Activated T-cell treated with anti-CD3 and anti-CD28 coated beads, Interleukin-2, amount 50 U/mL, for 72 hours (primary cell): ENCODE data around the gene C15orf61. TPM values are rescaled to one million over a fixed set of nuclear protein-coding genes. Genes with fewer than 3 reads are reported as not detected.

ENCODE experiments used
- ATAC-seq, 2 donors: fragments of 150-1000 bp; cut with Tn5 transposase; replicated peaks in 1 of 2; 2 replicates each; pipeline ENCODE4 v1.10.0; 2021; ENCODE audit warnings: moderate library complexity in 2 of 2, mild to moderate bottlenecking in 1 of 2
- DNase-seq, 2 donors: peaks; one replicate each; pipeline ENCODE4 v3.0.0; 2021 to 2022; ENCODE audit warnings: mixed read lengths in 1 of 2
- H3K27ac Mint-ChIP-seq: one replicate; pipeline ENCODE4 v1.8.0; 2022; ENCODE audit warnings: mild to moderate bottlenecking, moderate library complexity, mixed read lengths
- H3K27me3 Mint-ChIP-seq: one replicate; pipeline ENCODE4 v1.8.0; 2022; ENCODE audit warnings: low read depth, mixed read lengths
- H3K36me3 Mint-ChIP-seq, 2 donors: one replicate each; pipeline ENCODE4 v1.8.0; 2022; ENCODE audit warnings: mixed read lengths in 2 of 2, mild to moderate bottlenecking in 1 of 2; ENCODE audit not compliant: insufficient read depth in 2 of 2
- H3K4me1 Mint-ChIP-seq: one replicate; pipeline ENCODE4 v1.8.0; 2022; ENCODE audit warnings: low read depth, mixed read lengths
- H3K4me3 Mint-ChIP-seq, 2 donors: one replicate each; pipeline ENCODE4 v1.8.0; 2022; ENCODE audit warnings: mild to moderate bottlenecking in 2 of 2, mixed read lengths in 2 of 2, moderate library complexity in 2 of 2
- H3K9me3 Mint-ChIP-seq, 2 donors: one replicate each; pipeline ENCODE4 v1.8.0; 2022; ENCODE audit warnings: mixed read lengths in 2 of 2
- total RNA-seq, 2 donors: library from RNA; stranded (reverse); gene quantifications; one replicate each; pipeline ENCODE4 v1.2.3, GENCODE V29; 2022

C15orf61 gene
- total RNA-seq, result 1 to 10 TPM; 5.3 TPM

- Mint-ChIP-seq H3K4me1 (peaks cover 22% of the 10 kb centered on the region), H3K4me3 (peak within 1 kb of the TSS; percentile 96 to 99), H3K27me3 (no peaks in the 10 kb centered on the region), H3K27ac (peak within 1 kb of the TSS; percentile 98), H3K9me3 (no peaks in the 10 kb centered on the region), H3K36me3 (peaks cover 0 to 3% of the 10 kb centered on the region in 2 donors)
- DNase-seq (peak; percentile 88 to 93), ATAC-seq (peak; percentile 84 to 85)
Measured at GRCh38 chr15:67521029-67521782, at the start of gene C15orf61. TSS of gene C15orf61 (plus strand) at chr15:67521131. CDS start at chr15:67521249, 118 bp downstream.

- Mint-ChIP-seq H3K27me3 (no peaks in the 10 kb centered on the region), H3K27ac (no peak overlapping the region), H3K4me1 (no peaks in the 10 kb centered on the region), H3K4me3 (no peak overlapping the region), H3K36me3 (no peaks in the 10 kb centered on the region), H3K9me3 (no peaks in the 10 kb centered on the region)
- ATAC-seq (no peak), DNase-seq (no peak)
Measured at GRCh38 chr15:67472957-67473356, 48.0 kb upstream of the C15orf61 start.

GRCh38 chr15:67474405-67475110 lies 46.4 kb upstream of the C15orf61 start:
- Mint-ChIP-seq H3K36me3 (no peaks in the 10 kb centered on the region), H3K27me3 (no peaks in the 10 kb centered on the region), H3K9me3 (no peaks in the 10 kb centered on the region), H3K4me1 (no peaks in the 10 kb centered on the region), H3K4me3 (no peak overlapping the region), H3K27ac (no peak overlapping the region)
- DNase-seq, result no peak
- ATAC-seq, result no peak

GRCh38 chr15:67479781-67480505 lies 41.0 kb upstream of the C15orf61 start:
- H3K4me3 Mint-ChIP-seq, result no peak overlapping the region
- no peaks in the 10 kb centered on the region for H3K9me3 Mint-ChIP-seq
- H3K27me3 Mint-ChIP-seq, result no peaks in the 10 kb centered on the region
- no peaks in the 10 kb centered on the region for H3K36me3 Mint-ChIP-seq
- ATAC-seq (no peak), DNase-seq (no peak)
- H3K27ac Mint-ChIP-seq, result no peak overlapping the region
- no peaks in the 10 kb centered on the region for H3K4me1 Mint-ChIP-seq

GRCh38 chr15:67480741-67481140 lies 40.2 kb upstream of the C15orf61 start:
- H3K9me3 Mint-ChIP-seq, result peaks cover 0 to 2% of the 10 kb centered on the region in 2 donors
- H3K27me3 Mint-ChIP-seq, result no peaks in the 10 kb centered on the region
- H3K4me1 Mint-ChIP-seq, result no peaks in the 10 kb centered on the region
- no peak for ATAC-seq
- H3K4me3 Mint-ChIP-seq, result no peak overlapping the region
- DNase-seq, result no peak
- peaks cover 0 to 2% of the 10 kb centered on the region in 2 donors for H3K36me3 Mint-ChIP-seq
- H3K27ac Mint-ChIP-seq, result no peak overlapping the region

GRCh38 chr15:67481680-67482079 lies 39.3 kb upstream of the C15orf61 start:
- ATAC-seq (no peak), DNase-seq (no peak)
- Mint-ChIP-seq H3K4me3 (no peak overlapping the region), H3K27me3 (no peaks in the 10 kb centered on the region), H3K9me3 (peaks cover 0 to 2% of the 10 kb centered on the region in 2 donors), H3K27ac (no peak overlapping the region), H3K4me1 (no peaks in the 10 kb centered on the region), H3K36me3 (peaks cover 0 to 2% of the 10 kb centered on the region in 2 donors)

- no peaks in the 10 kb centered on the region for H3K9me3 Mint-ChIP-seq
- ATAC-seq (peak; percentile 58 to 69), DNase-seq (no peak)
- H3K36me3 Mint-ChIP-seq, result peaks cover 0 to 3% of the 10 kb centered on the region in 2 donors
- no peaks in the 10 kb centered on the region for H3K27me3 Mint-ChIP-seq
- no peak overlapping the region for H3K27ac Mint-ChIP-seq
- peak overlapping the region in 1 of 2 donors; percentile 14 for H3K4me3 Mint-ChIP-seq
- no peaks in the 10 kb centered on the region for H3K4me1 Mint-ChIP-seq
Measured at GRCh38 chr15:67495585-67495984, 25.3 kb upstream of the C15orf61 start.

GRCh38 chr15:67501177-67501835 lies 19.6 kb upstream of the C15orf61 start:
- Mint-ChIP-seq H3K9me3 (no peaks in the 10 kb centered on the region), H3K4me1 (no peaks in the 10 kb centered on the region), H3K36me3 (peaks cover 0 to 1% of the 10 kb centered on the region in 2 donors), H3K27me3 (no peaks in the 10 kb centered on the region), H3K4me3 (no peak overlapping the region), H3K27ac (no peak overlapping the region)
- DNase-seq, result no peak
- no peak for ATAC-seq

- no peak for ATAC-seq
- no peak for DNase-seq
- Mint-ChIP-seq H3K4me3 (no peak overlapping the region), H3K27ac (no peak overlapping the region), H3K27me3 (no peaks in the 10 kb centered on the region), H3K36me3 (no peaks in the 10 kb centered on the region), H3K4me1 (no peaks in the 10 kb centered on the region), H3K9me3 (no peaks in the 10 kb centered on the region)
Measured at GRCh38 chr15:67501836-67502461, 19.0 kb upstream of the C15orf61 start.

- no peaks in the 10 kb centered on the region for H3K27me3 Mint-ChIP-seq
- H3K9me3 Mint-ChIP-seq, result no peaks in the 10 kb centered on the region
- no peaks in the 10 kb centered on the region for H3K4me1 Mint-ChIP-seq
- ATAC-seq (no peak), DNase-seq (no peak)
- H3K4me3 Mint-ChIP-seq, result no peak overlapping the region
- H3K27ac Mint-ChIP-seq, result no peak overlapping the region
- no peaks in the 10 kb centered on the region for H3K36me3 Mint-ChIP-seq
Measured at GRCh38 chr15:67504056-67504455, 16.9 kb upstream of the C15orf61 start.

- H3K27me3 Mint-ChIP-seq, result no peaks in the 10 kb centered on the region
- ATAC-seq (no peak), DNase-seq (no peak)
- no peak overlapping the region for H3K27ac Mint-ChIP-seq
- no peaks in the 10 kb centered on the region for H3K36me3 Mint-ChIP-seq
- no peaks in the 10 kb centered on the region for H3K9me3 Mint-ChIP-seq
- H3K4me1 Mint-ChIP-seq, result no peaks in the 10 kb centered on the region
- H3K4me3 Mint-ChIP-seq, result no peak overlapping the region
Measured at GRCh38 chr15:67504796-67505195, 16.1 kb upstream of the C15orf61 start.

- no peak overlapping the region for H3K4me3 Mint-ChIP-seq
- H3K27me3 Mint-ChIP-seq, result no peaks in the 10 kb centered on the region
- no peaks in the 10 kb centered on the region for H3K36me3 Mint-ChIP-seq
- H3K27ac Mint-ChIP-seq, result no peak overlapping the region
- no peak for ATAC-seq
- H3K9me3 Mint-ChIP-seq, result no peaks in the 10 kb centered on the region
- no peak for DNase-seq
- H3K4me1 Mint-ChIP-seq, result no peaks in the 10 kb centered on the region
Measured at GRCh38 chr15:67505675-67506572, 15.0 kb upstream of the C15orf61 start.
